Measurements from ENCODE around the gene SCN11A.

DNA sequence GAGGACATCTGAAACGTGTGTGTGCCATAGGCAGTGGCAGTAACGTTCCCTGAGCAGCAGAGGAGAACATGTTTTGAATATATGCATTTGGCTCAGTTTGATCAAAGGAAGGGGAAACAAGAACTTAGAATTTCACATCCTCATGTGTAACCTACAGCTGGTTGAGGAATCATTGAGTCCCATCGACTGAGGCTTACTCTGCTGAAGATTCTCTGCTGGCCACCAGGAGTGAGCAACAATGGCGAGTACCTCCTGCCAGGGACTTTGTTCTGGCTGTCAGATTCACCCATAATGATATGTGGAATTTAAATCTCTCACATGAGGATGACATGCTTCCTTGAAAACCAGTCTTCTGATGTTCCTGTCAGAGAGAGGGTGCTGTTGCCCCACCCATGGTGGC is 34.4 kb upstream of the SCN11A start:
- TF ChIP-seq, protein P1, sequence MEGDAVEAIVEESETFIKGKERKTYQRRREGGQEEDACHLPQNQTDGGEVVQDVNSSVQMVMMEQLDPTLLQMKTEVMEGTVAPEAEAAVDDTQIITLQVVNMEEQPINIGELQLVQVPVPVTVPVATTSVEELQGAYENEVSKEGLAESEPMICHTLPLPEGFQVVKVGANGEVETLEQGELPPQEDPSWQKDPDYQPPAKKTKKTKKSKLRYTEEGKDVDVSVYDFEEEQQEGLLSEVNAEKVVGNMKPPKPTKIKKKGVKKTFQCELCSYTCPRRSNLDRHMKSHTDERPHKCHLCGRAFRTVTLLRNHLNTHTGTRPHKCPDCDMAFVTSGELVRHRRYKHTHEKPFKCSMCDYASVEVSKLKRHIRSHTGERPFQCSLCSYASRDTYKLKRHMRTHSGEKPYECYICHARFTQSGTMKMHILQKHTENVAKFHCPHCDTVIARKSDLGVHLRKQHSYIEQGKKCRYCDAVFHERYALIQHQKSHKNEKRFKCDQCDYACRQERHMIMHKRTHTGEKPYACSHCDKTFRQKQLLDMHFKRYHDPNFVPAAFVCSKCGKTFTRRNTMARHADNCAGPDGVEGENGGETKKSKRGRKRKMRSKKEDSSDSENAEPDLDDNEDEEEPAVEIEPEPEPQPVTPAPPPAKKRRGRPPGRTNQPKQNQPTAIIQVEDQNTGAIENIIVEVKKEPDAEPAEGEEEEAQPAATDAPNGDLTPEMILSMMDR (IDR thresholded peaks at IDR 0.05; ENCODE audit: low read depth, low read length, missing input control) = no peak
- no peak for TF ChIP-seq RAD21 (IDR thresholded peaks at IDR 0.05)
- TF ChIP-seq SP1 (IDR thresholded peaks at IDR 0.05) = no peak
- TF ChIP-seq, protein P2, sequence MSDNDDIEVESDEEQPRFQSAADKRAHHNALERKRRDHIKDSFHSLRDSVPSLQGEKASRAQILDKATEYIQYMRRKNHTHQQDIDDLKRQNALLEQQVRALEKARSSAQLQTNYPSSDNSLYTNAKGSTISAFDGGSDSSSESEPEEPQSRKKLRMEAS (IDR thresholded peaks at IDR 0.05) = no peak
- no peak for TF ChIP-seq TAF1 (conservative IDR thresholded peaks at IDR 0.05)
- no peak for TF ChIP-seq YY1 (IDR thresholded peaks at IDR 0.05)
- TF ChIP-seq EGR1 (IDR thresholded peaks at IDR 0.05; ENCODE audit: low read depth in 2 of 2) = no peak
- TF ChIP-seq ZBTB33 (IDR thresholded peaks at IDR 0.05) = no peak
- TF ChIP-seq REST (IDR thresholded peaks at IDR 0.05) = no peak
- no peak for TF ChIP-seq FOXA1 (IDR thresholded peaks at IDR 0.05)
- TF ChIP-seq GABPA (IDR thresholded peaks at IDR 0.05 in 1 of 2, conservative IDR thresholded peaks at IDR 0.05 in 1 of 2) = no peak
- TF ChIP-seq RXRA (IDR thresholded peaks at IDR 0.05) = no peak
- TF ChIP-seq, protein P3, sequence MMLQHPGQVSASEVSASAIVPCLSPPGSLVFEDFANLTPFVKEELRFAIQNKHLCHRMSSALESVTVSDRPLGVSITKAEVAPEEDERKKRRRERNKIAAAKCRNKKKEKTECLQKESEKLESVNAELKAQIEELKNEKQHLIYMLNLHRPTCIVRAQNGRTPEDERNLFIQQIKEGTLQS (IDR thresholded peaks at IDR 0.05) = no peak
- no peak for TF ChIP-seq JUND (IDR thresholded peaks at IDR 0.05)

Data from liver (tissue), 3 donors.